ENCODE data around the gene MGMT. TPM values are rescaled to one million over a fixed set of nuclear protein-coding genes. Genes with fewer than 3 reads are reported as not detected.

Gene MGMT
- total and polyA plus RNA-seq, 5 donors from 2014 or later, result 18.7 to 48.0 (median 35.2) TPM

GRCh38 chr10:129697463-129698247, 230.6 kb downstream of the MGMT start:
- Histone ChIP-seq H3K4me3 (ENCODE audit: low read depth, low read length) (no peak overlapping the region), H3K4me1 (ENCODE audit: control insufficient read depth, insufficient read depth, low read length, poor library complexity, severe bottlenecking) (no peaks in the 10 kb centered on the region), H3K27ac (ENCODE audit: insufficient read depth, low read length, poor library complexity, severe bottlenecking) (no peak overlapping the region), H3K27me3 (ENCODE audit: control insufficient read depth, insufficient read depth, low read length) (no peaks in the 10 kb centered on the region), H3K9me3 (ENCODE audit: control insufficient read depth in 2 of 2, low read length in 2 of 2) (no peaks in the 10 kb centered on the region), H3K36me3 (ENCODE audit: control insufficient read depth, insufficient read depth, low read length) (no peaks in the 10 kb centered on the region)
- H3K4me1 Mint-ChIP-seq, result peaks cover 0 to 9% (median 6%) of the 10 kb centered on the region in 4 donors
- H3K27me3 Mint-ChIP-seq, result no peaks in the 10 kb centered on the region
- DNase-seq (no peak), ATAC-seq (ENCODE audit: low read depth in 2 of 2) (no peak)
- no peak overlapping the region for H3K4me3 Mint-ChIP-seq
- peaks cover 0 to 2% (median 0%) of the 10 kb centered on the region in 7 donors for H3K9me3 Mint-ChIP-seq
- H3K27ac Mint-ChIP-seq, result no peak overlapping the region
- H3K36me3 Mint-ChIP-seq, result peaks cover 9% of the 10 kb centered on the region

GRCh38 chr10:129699722-129700340, 232.8 kb downstream of the MGMT start:
- no peak for ATAC-seq (ENCODE audit: low read depth in 2 of 2)
- DNase-seq, result no peak
- Mint-ChIP-seq H3K27ac (peak overlapping the region in 1 of 3 donors; percentile 29), H3K4me3 (no peak overlapping the region), H3K27me3 (no peaks in the 10 kb centered on the region), H3K9me3 (peaks cover 0 to 2% (median 0%) of the 10 kb centered on the region in 7 donors), H3K36me3 (peaks cover 9% of the 10 kb centered on the region), H3K4me1 (peaks cover 0 to 17% (median 8%) of the 10 kb centered on the region in 4 donors)
- Histone ChIP-seq H3K27ac (ENCODE audit: insufficient read depth, low read length, poor library complexity, severe bottlenecking) (no peak overlapping the region), H3K4me3 (ENCODE audit: low read depth, low read length) (no peak overlapping the region), H3K9me3 (ENCODE audit: control insufficient read depth in 2 of 2, low read length in 2 of 2) (no peaks in the 10 kb centered on the region), H3K27me3 (ENCODE audit: control insufficient read depth, insufficient read depth, low read length) (no peaks in the 10 kb centered on the region), H3K4me1 (ENCODE audit: control insufficient read depth, insufficient read depth, low read length, poor library complexity, severe bottlenecking) (no peaks in the 10 kb centered on the region), H3K36me3 (ENCODE audit: control insufficient read depth, insufficient read depth, low read length) (no peaks in the 10 kb centered on the region)

- Mint-ChIP-seq H3K4me1 (peaks cover 0 to 24% (median 6%) of the 10 kb centered on the region in 4 donors), H3K4me3 (no peak overlapping the region), H3K9me3 (peaks cover 0 to 2% (median 0%) of the 10 kb centered on the region in 7 donors), H3K27me3 (no peaks in the 10 kb centered on the region), H3K36me3 (peaks cover 10% of the 10 kb centered on the region), H3K27ac (no peak overlapping the region)
- DNase-seq (no peak), ATAC-seq (ENCODE audit: low read depth in 2 of 2) (no peak)
- no peaks in the 10 kb centered on the region for H3K27me3 ChIP-seq (ENCODE audit: control insufficient read depth, insufficient read depth, low read length)
- H3K4me1 ChIP-seq (ENCODE audit: control insufficient read depth, insufficient read depth, low read length, poor library complexity, severe bottlenecking), result no peaks in the 10 kb centered on the region
- no peak overlapping the region for H3K27ac ChIP-seq (ENCODE audit: insufficient read depth, low read length, poor library complexity, severe bottlenecking)
- no peaks in the 10 kb centered on the region for H3K36me3 ChIP-seq (ENCODE audit: control insufficient read depth, insufficient read depth, low read length)
- no peak overlapping the region for H3K4me3 ChIP-seq (ENCODE audit: low read depth, low read length)
- no peaks in the 10 kb centered on the region for H3K9me3 ChIP-seq (ENCODE audit: control insufficient read depth in 2 of 2, low read length in 2 of 2)
Observed at GRCh38 chr10:129702605-129703004, 235.6 kb downstream of the MGMT start.

- no peak for ATAC-seq (ENCODE audit: low read depth in 2 of 2)
- no peaks in the 10 kb centered on the region for H3K27me3 Mint-ChIP-seq
- no peak overlapping the region for H3K4me3 Mint-ChIP-seq
- peaks cover 17% of the 10 kb centered on the region for H3K36me3 Mint-ChIP-seq
- H3K4me3 ChIP-seq (ENCODE audit: low read depth, low read length), result no peak overlapping the region
- no peaks in the 10 kb centered on the region for H3K4me1 ChIP-seq (ENCODE audit: control insufficient read depth, insufficient read depth, low read length, poor library complexity, severe bottlenecking)
- no peaks in the 10 kb centered on the region for H3K9me3 ChIP-seq (ENCODE audit: control insufficient read depth in 2 of 2, low read length in 2 of 2)
- no peak for DNase-seq
- H3K9me3 Mint-ChIP-seq, result peaks cover 0 to 2% (median 0%) of the 10 kb centered on the region in 7 donors
- no peaks in the 10 kb centered on the region for H3K27me3 ChIP-seq (ENCODE audit: control insufficient read depth, insufficient read depth, low read length)
- H3K36me3 ChIP-seq (ENCODE audit: control insufficient read depth, insufficient read depth, low read length), result no peaks in the 10 kb centered on the region
- H3K4me1 Mint-ChIP-seq, result peaks cover 0 to 24% (median 6%) of the 10 kb centered on the region in 4 donors
- no peak overlapping the region for H3K27ac ChIP-seq (ENCODE audit: insufficient read depth, low read length, poor library complexity, severe bottlenecking)
- peak overlapping the region in 1 of 3 donors; percentile 39 for H3K27ac Mint-ChIP-seq
Observed at GRCh38 chr10:129703287-129704137, 236.5 kb downstream of the MGMT start.

GRCh38 chr10:129704225-129704624, 237.2 kb downstream of the MGMT start:
- Mint-ChIP-seq H3K36me3 (peaks cover 24% of the 10 kb centered on the region), H3K27ac (peak overlapping the region in 1 of 3 donors; percentile 39), H3K9me3 (peaks cover 0 to 2% (median 0%) of the 10 kb centered on the region in 7 donors), H3K27me3 (no peaks in the 10 kb centered on the region), H3K4me3 (no peak overlapping the region), H3K4me1 (peaks cover 0 to 24% (median 6%) of the 10 kb centered on the region in 4 donors)
- H3K27ac ChIP-seq (ENCODE audit: insufficient read depth, low read length, poor library complexity, severe bottlenecking), result no peak overlapping the region
- H3K4me3 ChIP-seq (ENCODE audit: low read depth, low read length), result no peak overlapping the region
- H3K36me3 ChIP-seq (ENCODE audit: control insufficient read depth, insufficient read depth, low read length), result peaks cover under 1% of the 10 kb centered on the region
- no peaks in the 10 kb centered on the region for H3K27me3 ChIP-seq (ENCODE audit: control insufficient read depth, insufficient read depth, low read length)
- DNase-seq (no peak), ATAC-seq (ENCODE audit: low read depth in 2 of 2) (no peak)
- H3K4me1 ChIP-seq (ENCODE audit: control insufficient read depth, insufficient read depth, low read length, poor library complexity, severe bottlenecking), result no peaks in the 10 kb centered on the region
- H3K9me3 ChIP-seq (ENCODE audit: control insufficient read depth in 2 of 2, low read length in 2 of 2), result no peaks in the 10 kb centered on the region

- no peak overlapping the region for H3K27ac Mint-ChIP-seq
- peaks cover 3% of the 10 kb centered on the region for H3K36me3 ChIP-seq (ENCODE audit: control insufficient read depth, insufficient read depth, low read length)
- H3K27me3 ChIP-seq (ENCODE audit: control insufficient read depth, insufficient read depth, low read length), result no peaks in the 10 kb centered on the region
- no peaks in the 10 kb centered on the region for H3K27me3 Mint-ChIP-seq
- no peak overlapping the region for H3K27ac ChIP-seq (ENCODE audit: insufficient read depth, low read length, poor library complexity, severe bottlenecking)
- H3K36me3 Mint-ChIP-seq, result peaks cover 27% of the 10 kb centered on the region
- H3K4me3 Mint-ChIP-seq, result no peak overlapping the region
- H3K9me3 ChIP-seq (ENCODE audit: control insufficient read depth in 2 of 2, low read length in 2 of 2), result no peaks in the 10 kb centered on the region
- H3K9me3 Mint-ChIP-seq, result peaks cover 0 to under 1% (median 0%) of the 10 kb centered on the region in 7 donors
- ATAC-seq (ENCODE audit: low read depth in 2 of 2) (no peak), DNase-seq (no peak)
- no peaks in the 10 kb centered on the region for H3K4me1 ChIP-seq (ENCODE audit: control insufficient read depth, insufficient read depth, low read length, poor library complexity, severe bottlenecking)
- H3K4me3 ChIP-seq (ENCODE audit: low read depth, low read length), result no peak overlapping the region
- H3K4me1 Mint-ChIP-seq, result peaks cover 0 to 24% (median 4%) of the 10 kb centered on the region in 4 donors
Observed at GRCh38 chr10:129704786-129705525, 237.9 kb downstream of the MGMT start.

GRCh38 chr10:129705676-129706075, 238.6 kb downstream of the MGMT start:
- no peak for ATAC-seq (ENCODE audit: low read depth in 2 of 2)
- Mint-ChIP-seq H3K27me3 (no peaks in the 10 kb centered on the region), H3K9me3 (no peaks in the 10 kb centered on the region), H3K4me1 (peaks cover 0 to 24% (median 4%) of the 10 kb centered on the region in 4 donors), H3K27ac (no peak overlapping the region), H3K4me3 (peak overlapping the region in 1 of 4 donors; percentile 15), H3K36me3 (peaks cover 27% of the 10 kb centered on the region)
- Histone ChIP-seq H3K27ac (ENCODE audit: insufficient read depth, low read length, poor library complexity, severe bottlenecking) (no peak overlapping the region), H3K4me1 (ENCODE audit: control insufficient read depth, insufficient read depth, low read length, poor library complexity, severe bottlenecking) (no peaks in the 10 kb centered on the region), H3K36me3 (ENCODE audit: control insufficient read depth, insufficient read depth, low read length) (peaks cover 3% of the 10 kb centered on the region), H3K4me3 (ENCODE audit: low read depth, low read length) (no peak overlapping the region), H3K27me3 (ENCODE audit: control insufficient read depth, insufficient read depth, low read length) (no peaks in the 10 kb centered on the region), H3K9me3 (ENCODE audit: control insufficient read depth in 2 of 2, low read length in 2 of 2) (no peaks in the 10 kb centered on the region)
- DNase-seq, result no peak
